Endothelial cell of hepatic sinusoid (primary cell): ENCODE results near the gene HDAC4.

Experiments
- in situ Hi-C: cut with HindIII; loops from 2 replicates; pipeline ENCODE4 v1.10.0; 2017; ENCODE audit warnings: low sequenced_read_pairs

The HDAC4 gene

DNA sequence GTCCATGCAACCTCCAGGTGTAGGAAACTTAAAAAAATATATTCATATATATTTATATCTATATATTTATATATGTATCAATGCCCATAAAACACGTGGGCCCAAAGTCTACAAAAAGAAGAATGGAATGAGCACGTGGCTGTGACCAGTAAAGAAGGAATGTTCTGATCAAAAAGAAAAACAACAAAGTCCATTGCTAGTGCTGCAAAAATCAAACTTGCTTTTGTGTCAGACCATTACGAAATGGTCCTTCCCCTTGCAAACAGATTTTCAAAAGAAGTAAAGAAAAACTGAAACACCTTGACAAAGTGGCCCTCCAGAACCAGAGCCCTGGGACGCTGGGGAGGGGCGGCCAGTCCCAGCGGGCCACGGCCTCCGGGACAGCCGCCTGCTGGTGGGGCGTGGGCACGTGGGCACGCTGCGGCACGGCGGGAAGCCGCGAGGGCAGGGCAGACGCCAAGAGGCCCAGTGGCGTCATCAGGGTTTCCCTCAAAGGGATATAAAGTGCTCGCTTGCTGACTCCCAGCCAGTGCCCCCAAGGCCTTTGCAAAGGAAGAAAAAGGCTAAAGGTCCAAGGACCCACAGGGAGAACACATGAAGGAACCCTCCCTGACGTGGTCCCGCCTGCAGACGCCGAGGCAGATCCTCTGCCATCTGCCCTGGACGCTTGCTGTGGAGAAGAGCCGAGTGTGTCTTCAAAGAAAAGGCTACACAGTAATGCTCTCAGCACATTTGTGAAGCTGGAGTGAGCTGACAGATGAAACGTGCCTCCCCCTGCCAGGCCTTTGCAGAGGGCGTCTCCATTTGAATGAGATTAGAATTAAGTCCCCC, 351.2 kb downstream of the HDAC4 start:
- in situ Hi-C loops = loop anchor here (5.0 to 10.0 kb wide), 2 partner anchors 58 to 305 kb away; no protein-coding TSS in a partner anchor

GRCh38 chr2:239048736-239049135, 352.1 kb downstream of the HDAC4 start:
- in situ Hi-C loops = loop anchor here (5.0 to 10.0 kb wide), 2 partner anchors 59 to 306 kb away; no protein-coding TSS in a partner anchor

GRCh38 chr2:239047861-239048260, 353.0 kb downstream of the HDAC4 start:
- in situ Hi-C loops = loop anchor here (5.0 to 10.0 kb wide), 2 partner anchors 59 to 307 kb away; no protein-coding TSS in a partner anchor

- in situ Hi-C loops = loop anchor here (5.0 to 10.0 kb wide), 2 partner anchors 60 to 307 kb away; no protein-coding TSS in a partner anchor
These were observed 353.4 kb downstream of the HDAC4 start for GRCh38 chr2:239047420-239047819.

GRCh38 chr2:239046822-239047221, 354.0 kb downstream of the HDAC4 start:
- in situ Hi-C loops = loop anchor here (5.0 to 10.0 kb wide), 2 partner anchors 60 to 308 kb away; no protein-coding TSS in a partner anchor

DNA sequence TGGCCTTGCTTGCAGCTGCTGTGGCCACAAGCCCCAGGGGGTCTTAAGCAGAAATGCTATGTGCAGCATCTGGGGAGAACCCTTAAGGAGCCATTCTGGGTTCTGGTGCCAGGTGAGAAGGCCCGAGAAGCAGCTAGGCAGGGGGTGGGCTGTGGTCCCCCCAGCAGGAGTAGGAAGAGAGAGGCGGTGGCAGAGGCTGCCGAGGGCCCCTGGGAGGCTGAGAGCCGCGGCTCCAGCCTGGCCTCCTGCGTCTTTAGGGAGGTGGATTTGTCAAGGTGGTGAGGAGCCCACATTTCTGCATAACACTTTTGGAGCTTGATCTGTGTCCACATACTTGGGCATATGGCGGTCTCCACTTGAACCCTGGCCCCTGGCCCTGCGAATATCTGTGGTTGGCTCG, 356.5 kb downstream of the HDAC4 start:
- in situ Hi-C loops = loop anchor here (10.0 kb wide), 1 partner anchor 310 kb away; no protein-coding TSS in a partner anchor

GRCh38 chr2:239043326-239043725, 357.5 kb downstream of the HDAC4 start:
- in situ Hi-C loops = loop anchor here (10.0 kb wide), 1 partner anchor 311 kb away; no protein-coding TSS in a partner anchor

DNA sequence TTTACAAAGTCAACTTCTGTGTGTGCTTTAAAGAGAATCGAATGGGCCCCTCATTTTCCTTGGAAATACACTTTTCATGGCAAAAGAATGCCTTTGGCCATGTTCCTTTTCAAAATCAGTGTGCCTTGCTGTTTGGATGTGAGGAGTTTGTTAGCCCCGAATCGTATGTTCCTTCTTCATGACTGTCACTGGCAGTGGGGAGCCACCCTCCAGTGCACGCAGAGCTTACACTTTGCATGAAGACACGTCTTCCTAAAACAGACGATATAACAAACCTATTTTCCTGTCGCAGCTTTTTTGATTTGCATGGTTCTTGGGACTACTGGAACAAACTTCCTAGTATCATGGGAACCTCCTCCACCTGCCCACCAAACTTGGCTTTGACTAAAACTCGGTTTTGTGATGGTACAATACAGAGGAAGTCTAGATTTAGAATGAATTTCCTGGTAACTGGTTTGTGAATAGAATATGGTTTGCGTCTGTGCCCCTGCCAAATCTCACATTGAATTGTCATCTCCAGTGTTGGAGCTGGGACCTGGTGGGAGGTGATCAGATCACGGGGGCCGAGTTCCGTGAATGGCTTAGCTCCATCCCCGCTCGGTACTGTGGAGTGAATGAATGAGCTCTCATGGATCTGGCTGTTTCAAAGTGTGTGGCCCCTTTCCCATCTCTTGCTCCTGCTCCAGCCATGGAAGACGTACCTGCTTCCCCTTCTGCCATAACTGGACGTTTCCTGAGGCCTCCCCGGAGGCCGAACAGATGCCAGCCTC, 358.1 kb downstream of the HDAC4 start:
- in situ Hi-C loops = loop anchor here (10.0 kb wide), 1 partner anchor 312 kb away; no protein-coding TSS in a partner anchor

DNA sequence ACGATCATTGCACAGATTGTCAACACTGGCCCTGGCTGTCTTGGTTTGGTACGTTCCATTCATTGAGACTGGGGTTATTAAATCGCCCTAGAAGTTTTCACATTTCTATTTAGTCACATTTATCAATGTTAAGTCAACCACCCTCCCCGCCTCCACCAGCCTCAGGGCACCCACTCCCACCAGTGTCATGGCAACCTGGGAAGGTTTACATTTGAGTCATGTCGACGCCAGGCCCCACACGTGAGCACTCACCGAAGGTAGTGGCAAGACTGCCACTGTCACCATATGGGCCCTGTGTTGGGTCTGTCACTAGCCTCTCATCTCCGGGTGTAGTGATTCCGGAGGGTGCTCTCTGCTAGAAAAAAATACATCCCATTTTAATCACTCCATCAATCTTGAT, 358.8 kb downstream of the HDAC4 start:
- in situ Hi-C loops = loop anchor here (10.0 kb wide), 1 partner anchor 313 kb away; no protein-coding TSS in a partner anchor

DNA sequence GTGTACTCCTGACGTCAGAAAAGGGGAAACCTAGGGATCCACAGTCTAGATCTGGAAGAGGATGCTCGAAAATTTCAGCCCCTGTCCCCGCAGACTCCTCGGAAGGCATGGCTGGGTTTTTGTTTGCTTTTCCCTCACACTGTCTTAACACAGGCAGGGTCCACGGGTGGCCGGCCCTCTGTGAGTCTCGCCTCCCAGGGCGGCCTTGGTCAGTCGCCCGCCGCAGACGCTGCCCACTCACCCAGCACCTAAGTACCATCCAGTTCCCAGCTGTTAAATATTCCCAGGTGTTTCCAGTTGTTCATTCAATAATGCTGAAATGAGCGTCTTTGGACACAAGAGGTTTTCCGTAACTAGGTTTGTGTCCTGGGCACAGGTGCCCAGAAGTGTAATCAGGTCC, 359.8 kb downstream of the HDAC4 start:
- in situ Hi-C loops = loop anchor here (10.0 kb wide), 1 partner anchor 314 kb away; no protein-coding TSS in a partner anchor

DNA sequence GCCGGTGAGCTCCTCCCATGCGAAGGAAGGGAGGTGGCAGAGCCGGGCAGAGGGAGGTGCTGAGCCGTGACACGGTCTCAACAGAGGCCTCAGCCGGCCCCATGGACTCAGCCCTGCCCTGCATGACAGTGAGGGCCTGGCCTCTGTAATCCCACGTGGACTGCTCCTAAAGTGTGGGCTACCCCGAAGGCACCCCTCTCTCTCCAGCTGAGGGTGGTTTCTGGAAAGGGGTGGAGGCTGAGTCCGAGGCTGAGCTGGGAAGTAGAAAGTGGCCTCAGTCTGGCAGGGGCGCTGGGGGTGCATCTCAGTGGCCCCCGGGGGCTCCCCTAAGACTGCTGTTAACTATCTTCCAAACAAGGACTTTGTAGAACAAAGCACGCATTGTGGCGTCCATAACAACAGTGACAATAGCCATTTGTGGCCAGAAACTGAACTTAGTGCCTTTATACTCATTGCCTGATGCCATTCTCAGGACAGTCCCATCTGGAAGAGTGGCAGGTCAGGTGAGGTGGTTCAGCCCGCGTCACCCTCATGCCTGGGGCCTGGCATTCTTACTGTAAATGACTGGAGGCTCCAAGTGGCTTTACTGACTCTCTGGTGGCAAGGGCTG, 360.6 kb downstream of the HDAC4 start:
- in situ Hi-C loops = loop anchor here (10.0 kb wide), 1 partner anchor 315 kb away; no protein-coding TSS in a partner anchor

DNA sequence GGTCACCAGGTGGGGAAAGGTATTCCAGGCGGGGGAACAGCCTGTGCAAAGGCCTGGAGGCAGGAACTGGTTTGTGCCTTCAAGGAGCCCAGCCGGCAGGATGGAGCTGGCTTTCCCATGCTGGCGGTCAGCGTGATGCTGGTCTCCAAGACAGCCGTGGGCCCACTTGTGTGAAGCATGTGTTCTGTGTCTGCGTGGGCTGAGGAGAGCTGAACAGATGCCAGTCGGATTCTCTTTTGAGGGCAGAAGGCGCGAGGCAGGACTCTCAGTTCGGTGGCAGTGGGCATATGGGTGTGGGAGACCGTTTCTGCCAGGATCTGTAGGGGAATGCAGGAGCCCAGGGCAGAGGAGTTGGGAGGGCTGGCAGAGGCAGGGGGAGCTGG, 361.4 kb downstream of the HDAC4 start:
- in situ Hi-C loops = loop anchor here (10.0 kb wide), 1 partner anchor 55 kb away; no protein-coding TSS in a partner anchor

DNA sequence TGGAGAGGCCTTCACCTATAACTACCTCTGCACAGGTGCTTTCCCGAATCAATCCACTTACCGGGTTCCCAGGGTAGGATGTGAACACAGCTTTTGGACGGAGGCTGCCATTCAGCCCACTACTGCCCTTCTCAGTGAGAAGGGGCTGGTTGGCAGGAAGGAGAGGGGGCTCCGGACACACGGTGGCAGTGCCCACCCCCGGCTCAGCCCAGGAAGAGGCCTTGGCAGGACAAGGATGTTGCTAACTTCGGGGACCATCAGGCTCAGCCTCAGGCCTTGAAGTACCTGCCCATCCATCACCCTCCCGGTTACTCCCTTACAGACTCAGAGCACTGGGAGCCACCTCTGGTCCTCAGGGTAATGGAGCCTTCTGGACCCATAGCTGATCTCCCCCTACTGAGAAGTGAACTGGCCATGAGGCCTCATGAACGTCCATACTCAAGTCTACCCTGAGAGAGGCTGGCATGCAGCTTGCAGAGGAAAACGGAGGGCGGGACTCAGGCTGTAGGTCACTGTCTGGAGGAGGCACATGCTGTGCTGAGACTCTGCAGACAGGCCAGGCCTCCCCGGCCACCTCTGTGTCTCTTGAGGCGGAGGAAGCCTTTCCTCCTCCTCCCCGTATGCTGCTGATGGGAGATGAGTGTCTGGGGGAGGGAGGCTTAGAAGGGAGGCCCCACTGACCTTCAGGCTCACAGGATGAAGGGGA, 361.9 kb downstream of the HDAC4 start:
- in situ Hi-C loops = loop anchor here (10.0 kb wide), 1 partner anchor 56 kb away; no protein-coding TSS in a partner anchor

GRCh38 chr2:239038284-239038683, 362.5 kb downstream of the HDAC4 start:
- in situ Hi-C loops = loop anchor here (10.0 kb wide), 1 partner anchor 57 kb away; no protein-coding TSS in a partner anchor

- in situ Hi-C loops = loop anchor here (10.0 kb wide), 1 partner anchor 57 kb away; no protein-coding TSS in a partner anchor
These were observed 363.3 kb downstream of the HDAC4 start for GRCh38 chr2:239037559-239037910.

DNA sequence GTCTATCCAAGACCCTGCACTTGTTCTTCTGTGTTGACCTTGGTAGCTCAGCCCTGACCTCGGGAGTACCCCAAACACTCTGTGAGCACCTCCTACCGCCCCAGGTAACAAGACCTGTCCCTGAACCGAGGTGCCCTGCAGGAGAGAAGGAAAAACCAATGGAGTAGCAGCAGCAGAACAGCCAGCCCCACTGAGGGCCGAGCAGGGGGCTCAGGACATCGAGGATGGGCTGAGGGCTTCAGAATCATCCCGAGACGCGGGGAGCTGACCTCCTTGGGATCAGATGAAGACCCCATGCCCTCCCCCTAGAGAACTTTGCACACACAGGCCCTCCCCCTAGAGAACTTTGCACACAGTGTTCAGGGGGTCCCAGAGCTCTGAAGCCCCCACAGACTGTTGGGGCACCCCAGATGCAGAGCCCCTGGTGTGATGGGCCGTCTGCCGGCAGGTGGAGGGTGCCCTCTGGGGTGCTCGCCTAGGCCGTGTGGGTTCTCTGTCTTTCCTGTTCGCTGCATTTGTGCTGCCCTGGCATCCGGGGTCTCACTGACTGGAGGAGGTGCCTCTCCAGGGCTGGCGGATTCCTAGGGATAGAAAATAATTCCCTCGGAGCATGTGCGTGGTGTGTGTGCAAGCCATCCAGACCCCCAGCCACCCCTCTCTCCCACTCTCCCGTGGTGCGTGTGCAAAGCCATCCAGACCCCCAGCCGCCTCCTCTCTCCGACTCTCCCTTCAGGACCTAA, 363.8 kb downstream of the HDAC4 start:
- in situ Hi-C loops = loop anchor here (10.0 kb wide), 1 partner anchor 58 kb away; no protein-coding TSS in a partner anchor

GRCh38 chr2:239035997-239036731, 364.7 kb downstream of the HDAC4 start:
- in situ Hi-C loops = loop anchor here (10.0 kb wide), 1 partner anchor 59 kb away; no protein-coding TSS in a partner anchor

DNA sequence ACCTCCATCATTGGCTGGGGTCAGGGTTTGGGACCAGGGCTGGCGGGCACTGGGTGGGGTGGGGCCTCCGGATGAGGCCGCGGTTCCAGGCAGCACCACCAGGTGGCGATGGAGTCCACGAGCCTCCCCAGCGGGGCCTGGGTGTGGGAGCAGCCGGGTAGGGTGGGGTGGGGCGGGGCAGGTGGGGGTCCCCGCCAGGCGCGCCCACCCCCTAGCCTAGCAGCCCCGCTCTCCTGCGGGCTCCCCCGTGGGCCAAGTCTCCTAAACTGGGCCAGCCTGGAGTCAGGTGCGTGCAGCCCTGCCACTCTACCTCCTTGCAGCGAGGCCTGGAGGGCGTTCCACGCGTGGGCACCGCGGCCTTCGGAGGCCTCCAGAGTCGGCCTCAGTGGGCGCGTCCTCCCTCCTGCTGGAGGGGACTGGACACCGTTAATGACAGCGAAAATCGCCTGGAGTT, 365.4 kb downstream of the HDAC4 start:
- in situ Hi-C loops = loop anchor here (10.0 kb wide), 1 partner anchor 59 kb away; no protein-coding TSS in a partner anchor
